MCF 10A (cell line): ENCODE results near the gene SSX2IP. TPM values are rescaled to one million over a fixed set of nuclear protein-coding genes. Genes with fewer than 3 reads are reported as not detected.
"Not testable (repeated sequence)": the region's sequence is repeated elsewhere in the genome, so short reads cannot be mapped to it uniquely, and the experiment has no call there.

Experiments used
- BruUV-seq: library from RNA; stranded (reverse); fragments of 400-500 nt; replicated peaks from 2 replicates; lab custom pipeline; 2021; lab: Mats Ljungman, UMichigan
- CTCF ChIA-PET: fragments of 300-600 bp; sonication (Branson Sonifier 250); formaldehyde crosslinking; extraction: SDS; loops from one replicate; lab custom pipeline; 2021; ENCODE audit warnings: antibody characterized with exemption, inconsistent platforms; lab: Yijun Ruan, JAX
- POLR2A ChIA-PET: fragments of 300-600, 350-650 bp; sonication (Branson Sonifier 250); formaldehyde crosslinking; extraction: SDS; loops from one replicate; lab custom pipeline; 2020; ENCODE audit warnings: antibody characterized with exemption, inconsistent platforms; lab: Yijun Ruan, JAX
- DNase-seq: peaks from one replicate; pipeline ENCODE4 v3.0.0-alpha.2; 2018; ENCODE audit not compliant: unreplicated experiment
- H3K27ac Mint-ChIP-seq: one replicate; pipeline ENCODE4 v1.8.0; 2022; ENCODE audit warnings: mild to moderate bottlenecking, low read depth, mixed read lengths; ENCODE audit not compliant: unreplicated experiment
- H3K27me3 Mint-ChIP-seq: one replicate; pipeline ENCODE4 v1.8.0; 2022; ENCODE audit warnings: mixed read lengths; ENCODE audit not compliant: insufficient read depth, unreplicated experiment
- H3K36me3 Mint-ChIP-seq: one replicate; pipeline ENCODE4 v1.8.0; 2022; ENCODE audit warnings: mild to moderate bottlenecking, moderate library complexity, mixed read lengths; ENCODE audit not compliant: insufficient read depth, unreplicated experiment
- H3K4me1 Mint-ChIP-seq: one replicate; pipeline ENCODE4 v1.8.0; 2022; ENCODE audit warnings: mixed read lengths; ENCODE audit not compliant: insufficient read depth, unreplicated experiment
- H3K4me3 Mint-ChIP-seq: one replicate; pipeline ENCODE4 v1.8.0; 2022; ENCODE audit warnings: mild to moderate bottlenecking, moderate library complexity, mixed read lengths; ENCODE audit not compliant: unreplicated experiment
- H3K9me3 Mint-ChIP-seq: one replicate; pipeline ENCODE4 v1.8.0; 2022; ENCODE audit warnings: mixed read lengths; ENCODE audit not compliant: unreplicated experiment
- CTCF ChIP-seq: fragments of 200-600 bp; IDR thresholded peaks from one replicate; pipeline ENCODE4 v1.8.0; 2022; ENCODE audit warnings: antibody characterized with exemption, mild to moderate bottlenecking; ENCODE audit not compliant: unreplicated experiment
- intact Hi-C: fragments of 100-400 bp; cut with micrococcal nuclease; formaldehyde crosslinking; loops from 2 replicates; pipeline ENCODE4 v1.14.1; 2022
- total RNA-seq: library from RNA; stranded (reverse); gene quantifications from 2 replicates; pipeline ENCODE4 v1.2.3, GENCODE V29; 2022

Gene SSX2IP
- total RNA-seq, 1 experiment from 2014 or later = 19.4 TPM

GRCh38 chr1:84643183-84643582 is 47.1 kb downstream of the SSX2IP start:
- H3K36me3 Mint-ChIP-seq = peaks cover 6% of the 10 kb centered on the region
- ChIA-PET POLR2A (interaction anchor here (0.9 kb wide), 1 partner anchor 9 kb away, joined by 3 read pairs; no protein-coding TSS in a partner anchor), CTCF (interaction anchor here (0.7 to 0.8 kb wide), 3 partner anchors 9 to 123 kb away, joined by 3 read pairs; no protein-coding TSS in a partner anchor)
- H3K4me1 Mint-ChIP-seq = no peaks in the 10 kb centered on the region
- no peak for DNase-seq
- TF ChIP-seq CTCF = no peak
- no TSS peak for BruUV-seq
- no peaks in the 10 kb centered on the region for H3K9me3 Mint-ChIP-seq
- intact Hi-C loops = no loop called here
- no peak overlapping the region for H3K4me3 Mint-ChIP-seq
- no peak overlapping the region for H3K27ac Mint-ChIP-seq
- H3K27me3 Mint-ChIP-seq = no peaks in the 10 kb centered on the region

- H3K27ac Mint-ChIP-seq = no peak overlapping the region
- H3K36me3 Mint-ChIP-seq = peaks cover 6% of the 10 kb centered on the region
- no peaks in the 10 kb centered on the region for H3K27me3 Mint-ChIP-seq
- no TSS peak for BruUV-seq
- no peak for TF ChIP-seq CTCF
- DNase-seq = no peak
- ChIA-PET CTCF (interaction anchor here (0.8 kb wide), 1 partner anchor 8 kb away, joined by 3 read pairs; no protein-coding TSS in a partner anchor), POLR2A (no interaction called here)
- intact Hi-C loops = no loop called here
- no peaks in the 10 kb centered on the region for H3K4me1 Mint-ChIP-seq
- no peak overlapping the region for H3K4me3 Mint-ChIP-seq
- no peaks in the 10 kb centered on the region for H3K9me3 Mint-ChIP-seq
Observed at GRCh38 chr1:84642774-84643173, 47.5 kb downstream of the SSX2IP start.

GRCh38 chr1:84639731-84640130 is 50.5 kb downstream of the SSX2IP start:
- H3K36me3 Mint-ChIP-seq, H3K4me3 Mint-ChIP-seq, intact Hi-C loops, H3K27me3 Mint-ChIP-seq, BruUV-seq, H3K27ac Mint-ChIP-seq, H3K4me1 Mint-ChIP-seq, DNase-seq, H3K9me3 Mint-ChIP-seq: not testable (repeated sequence)
- CTCF ChIA-PET = interaction anchor here (0.6 kb wide), 1 partner anchor 641 kb away, joined by 3 read pairs; no protein-coding TSS in a partner anchor
- POLR2A ChIA-PET = interaction anchor here (0.6 to 0.7 kb wide), 2 partner anchors 55 to 521 kb away, joined by 3 read pairs; no protein-coding TSS in a partner anchor

- intact Hi-C loops = no loop called here
- Mint-ChIP-seq H3K36me3 (no peaks in the 10 kb centered on the region), H3K27me3 (no peaks in the 10 kb centered on the region), H3K9me3 (no peaks in the 10 kb centered on the region), H3K27ac (no peak overlapping the region), H3K4me3 (no peak overlapping the region), H3K4me1 (peaks cover 22% of the 10 kb centered on the region)
- CTCF ChIA-PET = interaction anchor here (0.6 to 0.8 kb wide), 2 partner anchors 10 to 12 kb away, joined by 3 read pairs; no protein-coding TSS in a partner anchor
- no peak for TF ChIP-seq CTCF
- no TSS peak for BruUV-seq
- POLR2A ChIA-PET = interaction anchor here (1.3 kb wide), 1 partner anchor 12 kb away, joined by 4 read pairs; no protein-coding TSS in a partner anchor
- DNase-seq = no peak
Observed at GRCh38 chr1:84635429-84635828, 54.8 kb downstream of the SSX2IP start.
